ENCODE measurements around the gene PDE6H. TPM values are rescaled to one million over a fixed set of nuclear protein-coding genes. Genes with fewer than 3 reads are reported as not detected.

Gene PDE6H
- total and polyA plus RNA-seq, 4 donors = not detected

DNA sequence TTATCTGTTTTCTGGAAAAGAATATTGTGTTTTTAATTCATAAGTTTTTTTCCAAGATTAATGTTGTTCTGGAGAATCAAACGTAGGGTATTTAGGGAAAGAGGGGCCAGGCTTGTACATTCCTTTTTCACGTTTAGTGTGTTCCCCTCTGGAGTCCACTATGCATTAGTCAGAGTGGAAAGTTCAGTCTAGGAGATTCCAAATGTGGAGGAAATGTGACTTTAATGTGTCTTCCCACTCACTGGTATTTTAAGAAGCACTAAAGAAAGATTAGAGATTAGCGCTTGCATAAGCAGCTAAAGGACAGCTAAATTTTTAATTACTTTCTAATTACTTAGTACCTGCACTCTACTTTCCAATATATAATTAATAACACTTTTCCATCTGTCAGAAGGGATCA lies 4.4 kb upstream of the PDE6H start:
- Histone ChIP-seq H3K27me3 (ENCODE audit: control insufficient read depth in 4 of 4, insufficient read depth in 4 of 4, low read length in 3 of 4) (no peaks in the 10 kb centered on the region), H3K4me1 (ENCODE audit: control insufficient read depth in 4 of 4, insufficient read depth in 4 of 4, low read length in 3 of 4) (no peaks in the 10 kb centered on the region), H3K27ac (ENCODE audit: low read depth in 1 of 2, low read length in 2 of 2) (no peak overlapping the region), H3K36me3 (ENCODE audit: control insufficient read depth in 4 of 4, insufficient read depth in 3 of 4, low read depth in 1 of 4, low read length in 3 of 4) (no peaks in the 10 kb centered on the region), H3K4me3 (ENCODE audit: low read depth in 1 of 3, low read length in 3 of 3) (no peak overlapping the region), H3K9ac (ENCODE audit: low read depth in 1 of 2, low read length in 2 of 2) (no peak overlapping the region), H3K9me3 (ENCODE audit: control insufficient read depth in 4 of 4, low read length in 3 of 4) (no peaks in the 10 kb centered on the region)
- DNase-seq (ENCODE audit: low spot score) = no peak
- TF ChIP-seq, protein P1, sequence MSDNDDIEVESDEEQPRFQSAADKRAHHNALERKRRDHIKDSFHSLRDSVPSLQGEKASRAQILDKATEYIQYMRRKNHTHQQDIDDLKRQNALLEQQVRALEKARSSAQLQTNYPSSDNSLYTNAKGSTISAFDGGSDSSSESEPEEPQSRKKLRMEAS (IDR thresholded peaks at IDR 0.05) = no peak
- TF ChIP-seq FOXA2 (IDR thresholded peaks at IDR 0.05) (no peak), HNF4A (conservative IDR thresholded peaks at IDR 0.05) (no peak), JUND (IDR thresholded peaks at IDR 0.05) (no peak), GABPA (IDR thresholded peaks at IDR 0.05 in 1 of 2, conservative IDR thresholded peaks at IDR 0.05 in 1 of 2) (no peak), SP1 (IDR thresholded peaks at IDR 0.05) (no peak), NR2F2 (IDR thresholded peaks at IDR 0.05) (no peak), RXRA (IDR thresholded peaks at IDR 0.05) (no peak), TAF1 (conservative IDR thresholded peaks at IDR 0.05) (no peak), HNF4G (IDR thresholded peaks at IDR 0.05) (no peak), EGR1 (IDR thresholded peaks at IDR 0.05; ENCODE audit: low read depth in 2 of 2) (no peak), RAD21 (IDR thresholded peaks at IDR 0.05) (no peak), FOXA1 (IDR thresholded peaks at IDR 0.05) (no peak), YY1 (IDR thresholded peaks at IDR 0.05) (no peak)
- TF ChIP-seq, protein P2, sequence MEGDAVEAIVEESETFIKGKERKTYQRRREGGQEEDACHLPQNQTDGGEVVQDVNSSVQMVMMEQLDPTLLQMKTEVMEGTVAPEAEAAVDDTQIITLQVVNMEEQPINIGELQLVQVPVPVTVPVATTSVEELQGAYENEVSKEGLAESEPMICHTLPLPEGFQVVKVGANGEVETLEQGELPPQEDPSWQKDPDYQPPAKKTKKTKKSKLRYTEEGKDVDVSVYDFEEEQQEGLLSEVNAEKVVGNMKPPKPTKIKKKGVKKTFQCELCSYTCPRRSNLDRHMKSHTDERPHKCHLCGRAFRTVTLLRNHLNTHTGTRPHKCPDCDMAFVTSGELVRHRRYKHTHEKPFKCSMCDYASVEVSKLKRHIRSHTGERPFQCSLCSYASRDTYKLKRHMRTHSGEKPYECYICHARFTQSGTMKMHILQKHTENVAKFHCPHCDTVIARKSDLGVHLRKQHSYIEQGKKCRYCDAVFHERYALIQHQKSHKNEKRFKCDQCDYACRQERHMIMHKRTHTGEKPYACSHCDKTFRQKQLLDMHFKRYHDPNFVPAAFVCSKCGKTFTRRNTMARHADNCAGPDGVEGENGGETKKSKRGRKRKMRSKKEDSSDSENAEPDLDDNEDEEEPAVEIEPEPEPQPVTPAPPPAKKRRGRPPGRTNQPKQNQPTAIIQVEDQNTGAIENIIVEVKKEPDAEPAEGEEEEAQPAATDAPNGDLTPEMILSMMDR (IDR thresholded peaks at IDR 0.05; ENCODE audit: low read depth, low read length, missing input control) = no peak
- TF ChIP-seq, protein P3, sequence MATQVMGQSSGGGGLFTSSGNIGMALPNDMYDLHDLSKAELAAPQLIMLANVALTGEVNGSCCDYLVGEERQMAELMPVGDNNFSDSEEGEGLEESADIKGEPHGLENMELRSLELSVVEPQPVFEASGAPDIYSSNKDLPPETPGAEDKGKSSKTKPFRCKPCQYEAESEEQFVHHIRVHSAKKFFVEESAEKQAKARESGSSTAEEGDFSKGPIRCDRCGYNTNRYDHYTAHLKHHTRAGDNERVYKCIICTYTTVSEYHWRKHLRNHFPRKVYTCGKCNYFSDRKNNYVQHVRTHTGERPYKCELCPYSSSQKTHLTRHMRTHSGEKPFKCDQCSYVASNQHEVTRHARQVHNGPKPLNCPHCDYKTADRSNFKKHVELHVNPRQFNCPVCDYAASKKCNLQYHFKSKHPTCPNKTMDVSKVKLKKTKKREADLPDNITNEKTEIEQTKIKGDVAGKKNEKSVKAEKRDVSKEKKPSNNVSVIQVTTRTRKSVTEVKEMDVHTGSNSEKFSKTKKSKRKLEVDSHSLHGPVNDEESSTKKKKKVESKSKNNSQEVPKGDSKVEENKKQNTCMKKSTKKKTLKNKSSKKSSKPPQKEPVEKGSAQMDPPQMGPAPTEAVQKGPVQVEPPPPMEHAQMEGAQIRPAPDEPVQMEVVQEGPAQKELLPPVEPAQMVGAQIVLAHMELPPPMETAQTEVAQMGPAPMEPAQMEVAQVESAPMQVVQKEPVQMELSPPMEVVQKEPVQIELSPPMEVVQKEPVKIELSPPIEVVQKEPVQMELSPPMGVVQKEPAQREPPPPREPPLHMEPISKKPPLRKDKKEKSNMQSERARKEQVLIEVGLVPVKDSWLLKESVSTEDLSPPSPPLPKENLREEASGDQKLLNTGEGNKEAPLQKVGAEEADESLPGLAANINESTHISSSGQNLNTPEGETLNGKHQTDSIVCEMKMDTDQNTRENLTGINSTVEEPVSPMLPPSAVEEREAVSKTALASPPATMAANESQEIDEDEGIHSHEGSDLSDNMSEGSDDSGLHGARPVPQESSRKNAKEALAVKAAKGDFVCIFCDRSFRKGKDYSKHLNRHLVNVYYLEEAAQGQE (IDR thresholded peaks at IDR 0.05) = no peak
- TF ChIP-seq, protein P4, sequence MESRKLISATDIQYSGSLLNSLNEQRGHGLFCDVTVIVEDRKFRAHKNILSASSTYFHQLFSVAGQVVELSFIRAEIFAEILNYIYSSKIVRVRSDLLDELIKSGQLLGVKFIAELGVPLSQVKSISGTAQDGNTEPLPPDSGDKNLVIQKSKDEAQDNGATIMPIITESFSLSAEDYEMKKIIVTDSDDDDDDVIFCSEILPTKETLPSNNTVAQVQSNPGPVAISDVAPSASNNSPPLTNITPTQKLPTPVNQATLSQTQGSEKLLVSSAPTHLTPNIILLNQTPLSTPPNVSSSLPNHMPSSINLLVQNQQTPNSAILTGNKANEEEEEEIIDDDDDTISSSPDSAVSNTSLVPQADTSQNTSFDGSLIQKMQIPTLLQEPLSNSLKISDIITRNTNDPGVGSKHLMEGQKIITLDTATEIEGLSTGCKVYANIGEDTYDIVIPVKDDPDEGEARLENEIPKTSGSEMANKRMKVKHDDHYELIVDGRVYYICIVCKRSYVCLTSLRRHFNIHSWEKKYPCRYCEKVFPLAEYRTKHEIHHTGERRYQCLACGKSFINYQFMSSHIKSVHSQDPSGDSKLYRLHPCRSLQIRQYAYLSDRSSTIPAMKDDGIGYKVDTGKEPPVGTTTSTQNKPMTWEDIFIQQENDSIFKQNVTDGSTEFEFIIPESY (IDR thresholded peaks at IDR 0.05) = no peak
- TF ChIP-seq, protein P5, sequence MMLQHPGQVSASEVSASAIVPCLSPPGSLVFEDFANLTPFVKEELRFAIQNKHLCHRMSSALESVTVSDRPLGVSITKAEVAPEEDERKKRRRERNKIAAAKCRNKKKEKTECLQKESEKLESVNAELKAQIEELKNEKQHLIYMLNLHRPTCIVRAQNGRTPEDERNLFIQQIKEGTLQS (IDR thresholded peaks at IDR 0.05) = no peak
- 58% methylated on average over 3 of the region's 3 CpGs for WGBS

All from liver (tissue), 9 donors.